LHCN-M2 (cell line): ENCODE data around the gene DNAH14. TPM values are rescaled to one million over a fixed set of nuclear protein-coding genes. Genes with fewer than 3 reads are reported as not detected.
A peak's percentile ranks its signal among the peaks of the same experiment; 100 is the strongest.
"Not testable (repeated sequence)": the region's sequence is repeated elsewhere in the genome, so short reads cannot be mapped to it uniquely, and the experiment has no call there.

Experiments used
- DNase-seq: peaks from one replicate; pipeline ENCODE4 v3.0.0-alpha.2; 2012; ENCODE audit warnings: low read depth
- total RNA-seq: library from RNA; depleted of rRNA; stranded (reverse); fragments of >200 nt; gene quantifications from 2 replicates; pipeline ENCODE4 v1.2.3, GENCODE V29; 2014

The DNAH14 gene
- total RNA-seq, 1 experiment from 2014 or later, result 12.1 TPM

DNA sequence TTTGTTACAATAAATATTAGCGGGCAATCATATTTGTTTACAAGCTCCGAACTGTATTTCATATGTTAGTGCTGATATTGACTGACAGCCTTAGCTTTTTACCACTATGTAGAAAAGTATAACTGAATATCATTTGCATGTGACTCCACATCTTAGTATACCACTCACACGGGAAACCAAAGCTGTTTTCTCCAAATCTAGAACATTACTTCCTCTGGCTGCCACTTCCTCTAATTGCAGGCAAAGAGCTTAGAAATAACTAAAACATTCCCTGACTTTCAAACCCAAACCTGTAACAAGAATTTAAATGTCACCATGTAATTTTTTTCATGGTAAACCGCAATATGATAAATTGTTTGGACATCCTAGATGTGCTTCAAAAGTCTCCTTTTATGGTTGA lies 323.7 kb downstream of the DNAH14 start:
- DNase-seq, result no peak

GRCh38 chr1:225253784-225254183 lies 324.3 kb downstream of the DNAH14 start:
- peak; percentile 72 for DNase-seq

DNA sequence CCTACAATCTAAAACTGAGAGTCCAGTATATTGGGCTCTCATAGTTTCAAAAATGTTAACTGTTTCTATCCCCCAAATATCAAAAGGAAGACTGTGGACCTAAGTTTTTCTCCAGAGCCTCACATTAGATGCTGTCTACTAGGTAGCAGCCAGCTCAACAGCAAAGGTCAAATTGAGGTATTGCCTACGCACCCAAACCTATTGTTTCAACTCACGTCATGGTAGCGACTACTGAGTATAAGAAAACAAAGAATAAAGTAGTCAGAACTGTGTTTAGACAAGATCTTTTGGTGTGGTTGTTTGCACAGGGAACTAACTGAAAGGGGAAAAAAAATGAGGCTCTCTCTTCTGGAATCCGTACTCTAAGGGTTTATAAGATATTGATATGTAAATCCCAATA lies 325.2 kb downstream of the DNAH14 start:
- no peak for DNase-seq

DNA sequence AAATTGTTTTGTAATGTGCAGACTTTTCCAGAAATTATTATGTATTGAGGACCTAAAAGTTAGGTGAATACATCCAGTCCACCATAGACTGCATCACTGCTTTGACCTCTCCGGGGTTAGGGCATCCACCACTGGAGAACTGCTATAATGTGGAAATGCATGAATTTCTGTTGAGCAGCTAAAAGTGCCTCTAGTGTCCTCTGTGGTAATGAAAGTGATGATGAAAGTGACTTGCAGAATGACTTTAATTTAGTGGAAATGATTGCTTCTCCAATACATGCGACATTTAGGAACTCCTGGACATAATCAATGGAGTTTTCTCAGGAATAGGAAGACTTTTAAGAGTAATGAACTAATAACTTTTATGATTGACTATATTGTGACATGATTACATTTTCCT lies 327.6 kb downstream of the DNAH14 start:
- DNase-seq, result no peak

DNA sequence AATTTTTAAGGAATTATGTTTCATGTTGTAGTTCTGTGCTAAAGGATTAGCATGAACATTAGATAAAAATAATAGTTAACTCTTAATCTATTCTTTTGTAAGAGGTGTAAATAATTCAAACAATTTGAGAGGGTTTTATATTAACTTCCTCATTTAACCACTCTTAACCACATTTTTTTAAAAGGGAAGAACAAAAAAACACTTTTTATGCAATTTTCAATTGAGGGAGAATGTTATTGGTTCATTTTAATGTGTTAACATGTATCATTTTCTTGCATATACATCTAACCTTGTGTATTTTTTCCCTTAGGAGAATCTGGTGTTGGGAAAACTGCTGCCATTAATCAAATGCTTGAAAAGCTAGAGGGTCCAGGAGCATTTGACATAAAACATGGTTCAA lies 329.3 kb downstream of the DNAH14 start:
- no peak for DNase-seq

- no peak for DNase-seq
Measured at GRCh38 chr1:225259542-225259941, 330.1 kb downstream of the DNAH14 start.

DNA sequence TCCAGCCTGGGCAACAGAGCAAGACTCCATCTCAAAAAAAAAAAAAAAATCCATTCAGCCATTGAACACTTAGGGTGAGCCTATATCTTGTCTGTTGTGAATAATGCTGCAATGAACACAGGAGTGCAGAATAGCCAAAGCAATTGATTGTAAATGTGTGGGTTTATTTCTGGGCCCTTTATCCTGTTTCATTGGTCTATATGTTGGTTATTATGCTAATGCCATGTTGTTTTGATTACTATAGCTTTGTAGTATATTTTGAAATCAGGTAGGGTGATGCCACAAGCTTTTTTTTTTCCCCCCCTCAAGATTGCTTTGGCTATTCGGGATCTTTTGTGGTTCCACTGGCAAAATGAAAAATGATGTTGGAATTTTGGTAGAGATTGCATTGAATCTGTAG lies 330.8 kb downstream of the DNAH14 start:
- DNase-seq, result no peak

GRCh38 chr1:225277445-225277844 lies 348.0 kb downstream of the DNAH14 start:
- no peak for DNase-seq

DNA sequence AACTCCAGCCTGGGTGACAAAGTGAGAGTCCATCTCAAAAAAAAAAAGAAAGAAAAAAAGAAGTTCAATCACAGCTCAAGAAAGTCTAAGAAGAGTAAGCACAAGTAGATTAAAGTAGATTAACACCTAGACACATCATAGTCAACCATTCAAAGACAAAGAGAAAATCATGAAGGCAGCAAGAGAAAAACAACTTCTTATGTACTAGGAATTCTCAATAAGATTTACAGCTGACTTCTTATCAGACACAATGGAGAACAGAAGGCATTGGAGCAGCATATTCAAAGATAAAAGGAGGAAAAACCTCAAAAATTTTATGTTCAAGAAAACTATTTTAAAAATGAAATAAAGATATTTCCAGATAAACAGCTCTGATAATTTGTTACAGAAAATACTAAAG lies 351.1 kb downstream of the DNAH14 start:
- no peak for DNase-seq

- DNase-seq, result no peak
Measured at GRCh38 chr1:225290244-225290643, 360.8 kb downstream of the DNAH14 start.

- DNase-seq, result no peak
Measured at GRCh38 chr1:225299624-225300023, 370.1 kb downstream of the DNAH14 start.

- DNase-seq, result no peak
Measured at GRCh38 chr1:225300381-225300780, 370.9 kb downstream of the DNAH14 start.

DNA sequence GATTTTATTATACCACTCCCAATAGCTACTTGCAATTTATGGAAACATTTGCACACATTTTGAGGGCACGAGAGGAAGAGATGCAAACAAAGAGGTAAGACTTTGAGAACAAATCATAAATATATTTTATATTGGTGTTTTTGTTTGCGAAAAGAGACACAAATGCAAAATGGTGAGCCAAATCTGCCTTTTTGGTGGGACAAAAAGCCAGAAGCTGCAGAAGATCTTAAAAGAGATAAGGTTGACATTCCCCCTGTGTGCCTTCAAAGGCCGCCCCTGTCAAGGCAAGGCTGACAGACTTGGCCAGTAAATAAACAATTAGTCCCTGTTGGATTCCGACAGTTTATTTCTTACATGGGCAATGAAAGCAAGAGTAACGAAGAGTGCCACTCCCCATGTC lies 375.5 kb downstream of the DNAH14 start:
- no peak for DNase-seq

- DNase-seq, result not testable (repeated sequence)
Measured at GRCh38 chr1:225310544-225310943, 381.1 kb downstream of the DNAH14 start.

- peak; percentile 63 for DNase-seq
Measured at GRCh38 chr1:225318706-225319575, 389.5 kb downstream of the DNAH14 start.

DNA sequence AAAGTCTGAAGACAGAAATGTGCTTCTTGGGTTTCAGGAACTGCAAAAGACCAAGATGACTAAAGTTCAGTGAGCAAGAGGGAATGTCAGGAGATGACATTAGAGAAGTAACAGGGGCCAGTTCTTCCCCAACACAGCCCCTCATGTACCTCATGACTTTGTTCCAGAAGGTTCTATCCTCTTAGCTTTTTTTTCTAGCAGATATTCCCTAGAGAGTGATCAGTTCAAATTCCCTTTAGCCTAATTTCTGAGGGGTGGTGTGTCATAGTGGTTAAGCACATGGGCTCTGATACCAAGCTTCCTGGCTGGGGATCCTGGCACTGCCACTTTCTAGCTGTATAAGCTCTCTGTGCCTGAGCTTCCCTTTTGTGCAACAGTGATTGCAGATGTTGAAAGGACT lies 390.4 kb downstream of the DNAH14 start:
- peak; percentile 74 for DNase-seq

DNA sequence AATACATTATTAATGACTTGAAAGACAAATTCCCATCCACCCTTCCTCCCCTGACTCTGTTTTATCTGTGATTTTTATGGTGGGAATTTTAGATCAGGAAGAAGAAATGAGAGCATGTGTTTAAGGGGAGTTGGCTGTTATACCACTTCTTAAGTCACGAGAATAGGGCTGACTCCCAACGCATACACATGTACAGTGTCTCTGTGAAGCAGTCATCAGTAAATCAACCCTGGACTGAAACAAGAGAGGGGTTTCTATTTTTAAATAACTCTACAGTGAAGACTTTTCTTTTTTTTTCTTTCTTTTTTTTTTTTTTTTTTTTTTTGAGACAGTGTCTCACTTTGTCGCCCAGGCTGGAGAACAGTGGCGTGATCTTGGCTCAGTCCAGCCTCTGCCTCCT lies 392.3 kb downstream of the DNAH14 start:
- no peak for DNase-seq

- DNase-seq, result peak; percentile 92
Measured at GRCh38 chr1:225329041-225329440, 399.6 kb downstream of the DNAH14 start.

DNA sequence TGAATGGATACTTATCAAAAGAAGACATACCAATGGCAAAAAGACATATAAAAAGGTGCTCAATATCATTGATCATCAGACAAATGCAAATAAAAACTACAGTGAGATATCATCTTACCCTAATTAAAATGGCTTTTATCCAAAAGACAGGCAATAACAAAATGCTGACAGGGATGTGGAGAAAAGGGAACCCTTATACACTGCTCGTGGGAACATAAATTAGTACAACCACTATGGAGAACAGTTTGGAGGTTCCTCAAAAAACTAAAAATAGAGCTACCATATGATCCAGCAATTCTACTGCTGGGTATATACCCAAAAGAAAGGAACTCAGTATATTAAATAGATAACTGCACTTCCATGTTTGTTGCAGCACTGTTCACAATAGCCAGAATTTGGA lies 400.5 kb downstream of the DNAH14 start:
- not testable (repeated sequence) for DNase-seq

GRCh38 chr1:225332686-225333085 lies 403.2 kb downstream of the DNAH14 start:
- DNase-seq, result no peak

DNA sequence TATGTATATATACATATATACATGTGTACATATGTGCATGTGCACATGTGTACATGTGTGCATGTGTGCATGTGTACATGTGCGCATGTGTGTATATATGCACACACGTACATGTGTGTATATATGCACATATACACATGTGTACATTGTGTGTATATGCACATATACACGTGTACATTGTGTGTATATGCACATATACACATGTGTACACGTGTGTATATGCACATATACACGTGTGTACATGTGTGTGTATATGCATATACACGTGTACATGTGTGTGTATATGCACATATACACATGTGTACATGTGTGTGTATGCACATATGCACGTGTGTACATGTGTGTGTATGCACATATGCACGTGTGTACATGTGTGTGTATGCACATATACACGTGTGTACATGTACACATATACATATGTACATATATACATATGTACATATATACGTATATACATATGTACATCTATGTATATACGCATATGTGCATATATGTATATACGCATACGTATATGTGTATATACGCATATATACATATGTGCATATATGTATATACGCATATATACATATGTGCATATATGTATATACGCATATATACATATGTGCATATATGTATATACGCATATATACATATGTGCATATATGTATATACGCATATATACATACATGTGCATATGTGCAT lies 405.8 kb downstream of the DNAH14 start:
- not testable (repeated sequence) for DNase-seq

- DNase-seq, result no peak
Measured at GRCh38 chr1:225338545-225338944, 409.1 kb downstream of the DNAH14 start.

DNA sequence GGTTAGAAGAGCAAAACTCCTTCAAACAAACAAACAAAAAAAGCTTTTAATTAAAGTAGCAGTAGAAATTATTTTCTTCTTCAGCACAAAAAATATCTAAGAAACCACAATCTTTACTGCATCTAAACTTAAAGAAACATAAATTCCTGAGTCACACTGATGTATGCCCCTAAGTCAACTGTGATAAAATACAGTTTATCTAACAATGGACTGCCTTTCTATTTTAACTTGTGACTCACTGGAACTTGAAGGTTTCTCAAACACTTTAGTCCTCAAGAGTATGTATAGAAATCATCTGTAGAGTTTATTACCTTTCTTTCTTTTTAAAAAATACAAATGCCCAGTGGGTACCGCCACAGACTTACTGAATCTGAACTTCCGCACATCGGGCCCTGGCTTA lies 412.2 kb downstream of the DNAH14 start:
- no peak for DNase-seq
